ENCODE data around the gene UBQLN1. TPM values are rescaled to one million over a fixed set of nuclear protein-coding genes. Genes with fewer than 3 reads are reported as not detected.

The UBQLN1 gene
- total and polyA plus RNA-seq, 9 of the 15 experiments (the other 6 are each of a cell fraction or from before 2014, with no cell fraction given): 7.5 to 120 (median 52.8) TPM

GRCh38 chr9:83707768-83708514, at the start of gene UBQLN1 (continued):
- TF ChIP-seq ZBTB49 (CRISPR knock-in tag; IDR thresholded peaks at IDR 0.05; ENCODE audit: borderline replicate concordance): no peak
- TF ChIP-seq ERF (CRISPR knock-in tag; IDR thresholded peaks at IDR 0.05): no peak
- peak; percentile 74 for TF ChIP-seq TAF1 (IDR thresholded peaks at IDR 0.05; ENCODE audit: control insufficient read depth, extremely low read depth, insufficient read depth, low read length, severe bottlenecking)
- peak; percentile 59; the same call in 1 of the 2 replicates for TF ChIP-seq HCFC1 (IDR thresholded peaks at IDR 0.05; ENCODE audit: low read depth, low read length)
- no peak for TF ChIP-seq ZNF609 (CRISPR knock-in tag; IDR thresholded peaks at IDR 0.05; ENCODE audit: borderline replicate concordance)
- TF ChIP-seq ETS2 (tag; IDR thresholded peaks at IDR 0.05; ENCODE audit: borderline replicate concordance, poor library complexity, severe bottlenecking): no peak
- no peak for TF ChIP-seq U2AF1 (optimal IDR thresholded peaks at IDR 0.05; ENCODE audit: low read depth, low read length)
- peak; percentile 24 for TF ChIP-seq DACH1 (IDR thresholded peaks at IDR 0.05; ENCODE audit: partially characterized antibody)
- no peak for TF ChIP-seq ZNF224 (CRISPR knock-in tag; IDR thresholded peaks at IDR 0.05)
- TF ChIP-seq ZMIZ1 (IDR thresholded peaks at IDR 0.05; ENCODE audit: low read depth in 2 of 2, low read length in 2 of 2): no peak
- TF ChIP-seq EP300 (IDR thresholded peaks at IDR 0.05; ENCODE audit: low read length): 0 out of 2 replicates have a peak, but pooled peaks have one; percentile 29
- TF ChIP-seq ZNF124 (CRISPR knock-in tag; IDR thresholded peaks at IDR 0.05): no peak

Measured in K562 (cell line).